H1 (cell line): ENCODE results near the gene LIMK2. TPM values are rescaled to one million over a fixed set of nuclear protein-coding genes. Genes with fewer than 3 reads are reported as not detected.

Source experiments
- CTCF ChIA-PET: fragments of 300-600 bp; sonication (Branson Sonifier 250); formaldehyde crosslinking; loops from one replicate; lab custom pipeline; 2021; ENCODE audit not compliant: partially characterized antibody; lab: Charles Lee
- POLR2A ChIA-PET: fragments of 300-600 bp; sonication (Branson Sonifier 250); formaldehyde crosslinking; loops from one replicate; lab custom pipeline; 2021; ENCODE audit warnings: inconsistent platforms; ENCODE audit not compliant: partially characterized antibody; lab: Charles Lee
- DNase-seq, 2 experiments: peaks; one replicate each; pipeline versions ENCODE4 v3.0.0 to v3.0.0-alpha.2; 2010 to 2022; ENCODE audit warnings: low spot score in 2 of 2, low read depth in 1 of 2, mixed read lengths in 1 of 2
- FAIRE-seq: peaks from 2 replicates; lab custom pipeline; 2011; peaks lifted over from hg19 to GRCh38; lab: Jason Lieb, UNC
- H2AFZ ChIP-seq: 2 replicates; pipeline ENCODE4 v1.8.1; 2012; ENCODE audit warnings: low read length, inconsistent platforms
- H2AK5ac ChIP-seq: 2 replicates; pipeline ENCODE4 v1.6.1; 2013; ENCODE audit warnings: low read depth, low read length
- H2BK120ac ChIP-seq: replicated peaks from 2 replicates; pipeline ENCODE3; 2013; ENCODE audit warnings: low read depth, low read length, inconsistent platforms
- H2BK12ac ChIP-seq: 2 replicates; pipeline ENCODE4 v1.6.1; 2013; ENCODE audit warnings: low read depth, low read length
- H2BK15ac ChIP-seq: 2 replicates; pipeline ENCODE4 v1.6.1; 2013; ENCODE audit warnings: low read length
- H2BK20ac ChIP-seq: 2 replicates; pipeline ENCODE4 v1.6.1; 2013; ENCODE audit warnings: low read length
- H2BK5ac ChIP-seq: 2 replicates; pipeline ENCODE4 v1.6.1; 2013; ENCODE audit warnings: low read depth, low read length
- H3K14ac ChIP-seq: 2 replicates; pipeline ENCODE4 v1.6.1; 2013; ENCODE audit warnings: inconsistent platforms; ENCODE audit not compliant: insufficient read length
- H3K18ac ChIP-seq: 2 replicates; pipeline ENCODE4 v1.6.1; 2013; ENCODE audit warnings: low read length; ENCODE audit errors: extremely low read depth
- H3K23ac ChIP-seq: 2 replicates; pipeline ENCODE4 v1.6.1; 2013; ENCODE audit warnings: inconsistent platforms; ENCODE audit not compliant: insufficient read length
- H3K23me2 ChIP-seq: 2 replicates; pipeline ENCODE4 v1.6.1; 2013; ENCODE audit warnings: low read depth, low read length
- H3K27ac ChIP-seq: 2 replicates; pipeline ENCODE4 v1.6.1; 2011; ENCODE audit warnings: low read depth, low read length, inconsistent platforms
- H3K27me3 ChIP-seq, 4 experiments: replicated peaks in 1 of 4; 1 replicate in 1 of 4; 2 replicates in 3 of 4; pipeline versions ENCODE4 v1.6.1 to v1.8.1; 2011 to 2013; ENCODE audit warnings: low read length in 3 of 4, mild to moderate bottlenecking in 3 of 4, inconsistent platforms in 2 of 4, mixed read lengths in 2 of 4, moderate library complexity in 1 of 4; ENCODE audit not compliant: control insufficient read depth in 3 of 4, insufficient read depth in 3 of 4; ENCODE audit errors: extremely low read depth in 1 of 4
- H3K36me3 ChIP-seq, 4 experiments: 2 replicates each; pipeline versions ENCODE4 v1.6.1 to v1.8.1; 2011 to 2013; ENCODE audit warnings: mild to moderate bottlenecking in 4 of 4, low read length in 3 of 4, moderate library complexity in 2 of 4, control low read depth in 1 of 4, inconsistent platforms in 1 of 4; ENCODE audit not compliant: insufficient read depth in 4 of 4, control insufficient read depth in 2 of 4
- H3K4ac ChIP-seq: replicated peaks from 2 replicates; pipeline ENCODE3; 2013; ENCODE audit warnings: low read length, low read depth, mixed read lengths, inconsistent platforms; ENCODE audit not compliant: insufficient read length
- H3K4me1 ChIP-seq, 4 experiments: replicated peaks in 1 of 4; 1 replicate in 1 of 4; 2 replicates in 3 of 4; pipeline versions ENCODE4 v1.6.1 to v1.8.1; 2011 to 2013; ENCODE audit warnings: low read length in 3 of 4, inconsistent platforms in 2 of 4, mixed read lengths in 1 of 4; ENCODE audit not compliant: insufficient read depth in 4 of 4, control insufficient read depth in 3 of 4
- H3K4me2 ChIP-seq, 2 experiments: 2 replicates each; pipeline versions ENCODE4 v1.6.1 to v1.8.1; 2011 to 2013; ENCODE audit warnings: low read depth in 2 of 2, low read length in 2 of 2, control low read depth in 1 of 2, inconsistent platforms in 1 of 2, mild to moderate bottlenecking in 1 of 2; ENCODE audit not compliant: insufficient read depth in 1 of 2
- H3K4me3 ChIP-seq, 4 experiments: fragments of 200-600, 300-600 bp in 1 of 4; sonication (generic), shearing (Covaris generic), sonication (Bioruptor Twin) in 1 of 4; 2 replicates each; pipeline versions ENCODE4 v1.5.1 to v1.8.1; 2011 to 2016; ENCODE audit warnings: low read length in 4 of 4, low read depth in 3 of 4, control low read depth in 2 of 4, inconsistent platforms in 2 of 4, mild to moderate bottlenecking in 2 of 4, mixed read lengths in 1 of 4, moderate library complexity in 1 of 4; ENCODE audit not compliant: insufficient read depth in 2 of 4; ENCODE audit errors: extremely low read depth in 1 of 4
- H3K56ac ChIP-seq: replicated peaks from 2 replicates; pipeline ENCODE3; 2013; ENCODE audit warnings: low read depth, mild to moderate bottlenecking, mixed read lengths, low read length, inconsistent platforms; ENCODE audit not compliant: insufficient read length
- H3K79me1 ChIP-seq: 2 replicates; pipeline ENCODE4 v1.6.1; 2013; ENCODE audit warnings: low read depth, low read length, control low read depth
- H3K79me2 ChIP-seq, 2 experiments: 2 replicates each; pipeline versions ENCODE4 v1.6.1 to v1.8.1; 2012 to 2013; ENCODE audit warnings: low read length in 2 of 2, mild to moderate bottlenecking in 2 of 2, inconsistent platforms in 1 of 2; ENCODE audit not compliant: insufficient read depth in 2 of 2, control insufficient read depth in 1 of 2
- H3K9ac ChIP-seq, 4 experiments: replicated peaks in 1 of 4; 1 replicate in 1 of 4; 2 replicates in 3 of 4; pipeline versions ENCODE4 v1.6.1 to v1.8.1; 2011 to 2013; ENCODE audit warnings: low read depth in 3 of 4, low read length in 3 of 4, control low read depth in 2 of 4, mild to moderate bottlenecking in 2 of 4, moderate library complexity in 2 of 4, inconsistent platforms in 1 of 4; ENCODE audit errors: extremely low read depth in 1 of 4
- H3K9me3 ChIP-seq, 2 experiments: 2 replicates each; pipeline versions ENCODE4 v1.6.1 to v1.8.1; 2012 to 2013; ENCODE audit warnings: mild to moderate bottlenecking in 2 of 2, moderate library complexity in 2 of 2, control low read depth in 1 of 2, inconsistent platforms in 1 of 2, low read depth in 1 of 2, low read length in 1 of 2, mixed read lengths in 1 of 2; ENCODE audit not compliant: insufficient read depth in 2 of 2
- H4K20me1 ChIP-seq, 2 experiments: replicated peaks in 1 of 2; 2 replicates each; pipeline versions ENCODE3 to v1.8.1; 2011 to 2013; ENCODE audit warnings: inconsistent platforms in 2 of 2, low read length in 2 of 2, mild to moderate bottlenecking in 1 of 2; ENCODE audit not compliant: insufficient read depth in 2 of 2, control insufficient read depth in 1 of 2
- H4K5ac ChIP-seq: 2 replicates; pipeline ENCODE4 v1.6.1; 2013; ENCODE audit warnings: low read length, low read depth, mixed read lengths, inconsistent platforms; ENCODE audit not compliant: insufficient read length
- H4K8ac ChIP-seq: 2 replicates; pipeline ENCODE4 v1.8.0; 2013; ENCODE audit warnings: mild to moderate bottlenecking, moderate library complexity, low read length, inconsistent platforms; ENCODE audit not compliant: insufficient read depth; ENCODE audit errors: extremely low read depth
- H4K91ac ChIP-seq: replicated peaks from 2 replicates; pipeline ENCODE3; 2013; ENCODE audit warnings: low read length, mixed read lengths, inconsistent platforms; ENCODE audit not compliant: insufficient read length
- ASH2L ChIP-seq: fragments of 200-600, 300-600 bp; sonication (generic); IDR thresholded peaks from one replicate; pipeline ENCODE4 v1.7.1; 2017; ENCODE audit warnings: low read length
- BRCA1 ChIP-seq: IDR thresholded peaks from 2 replicates; pipeline ENCODE4 v1.6.1; 2012; ENCODE audit warnings: low read depth, low read length, improper control_type of control experiment
- GABPA ChIP-seq: IDR thresholded peaks from 2 replicates; pipeline ENCODE4 v1.6.1; 2011; ENCODE audit warnings: mild to moderate bottlenecking, low read length, moderate library complexity, borderline replicate concordance; ENCODE audit not compliant: insufficient read depth
- MAFK ChIP-seq: IDR thresholded peaks from 2 replicates; pipeline ENCODE4 v1.6.1; 2012; ENCODE audit warnings: low read depth, mild to moderate bottlenecking, improper control_type of control experiment, low read length
- NRF1 ChIP-seq: IDR thresholded peaks from 2 replicates; pipeline ENCODE4 v1.6.1; 2011; ENCODE audit warnings: mild to moderate bottlenecking, low read depth, low read length, improper control_type of control experiment
- RNF2 ChIP-seq: fragments of 200-900, 300-1000 bp; sonication (generic); IDR thresholded peaks from 2 replicates; pipeline ENCODE4 v1.7.1; 2016; ENCODE audit warnings: borderline replicate concordance, low read depth, mild to moderate bottlenecking, antibody characterized with exemption, low read length; ENCODE audit not compliant: poor library complexity, severe bottlenecking; ENCODE audit errors: missing control alignments
- SIN3A ChIP-seq, 2 experiments: IDR thresholded peaks in 1 of 2; conservative IDR thresholded peaks in 1 of 2; 2 replicates each; pipeline ENCODE4 v1.6.1; 2011 to 2012; ENCODE audit warnings: low read length in 2 of 2, improper control_type of control experiment in 1 of 2, low read depth in 1 of 2, mild to moderate bottlenecking in 1 of 2
- TCF12 ChIP-seq: IDR thresholded peaks from 2 replicates; pipeline ENCODE4 v1.6.1; 2011; ENCODE audit warnings: low read depth, mild to moderate bottlenecking, low read length
- WGBS, 2 experiments: shearing (Covaris generic) in 1 of 2; methylation state at CpG; one replicate each; pipeline versions ENCODE4 v1.1.6 to v1.1.7; 2013 to 2015; ENCODE audit warnings: low lambda C conversion rate in 2 of 2, mixed read lengths in 2 of 2, inconsistent platforms in 1 of 2, low coverage in 1 of 2, missing lambda C conversion rate in 1 of 2; ENCODE audit not compliant: insufficient replicate concordance in 2 of 2, insufficient coverage in 1 of 2, insufficient read length in 1 of 2; ENCODE audit errors: extremely low coverage in 1 of 2, missing lambda C conversion rate in 1 of 2; 5-methylcytosine and 5-hydroxymethylcytosine counted together
- polyA plus RNA-seq, 7 experiments: library from polyadenylated mRNA; depleted of rRNA in 3 of 7; stranded (reverse) in 5 of 7; unstranded in 2 of 7; fragments of >200 nt in 5 of 7; fragments of 200-250 nt in 2 of 7; gene quantifications; 1 replicate in 5 of 7; 2 replicates in 1 of 7; 4 replicates in 1 of 7; pipeline versions ENCODE4 v1.2.1 to v1.2.3, GENCODE V29; 2011 to 2013; ENCODE audit warnings: missing spikeins in 2 of 7, mixed read lengths in 2 of 7
- total RNA-seq: library from RNA; stranded (reverse); fragmentation: NEBNext Ultra II Directional; extraction: Animal tissue kit (Norgen Biotek cat#: 25700); gene quantifications from 2 replicates; pipeline ENCODE4 v1.2.1, GENCODE V29; 2021

LIMK2 gene
- total and polyA plus RNA-seq, 2 of the 8 experiments (the other 6 are each of a cell fraction or from before 2014, with no cell fraction given): 13.2 to 37.6 TPM

- POLR2A ChIA-PET: interaction anchor here (0.7 to 4.5 kb wide), 7 partner anchors 8 to 136 kb away, joined by 3 to 30 read pairs (median 4); partner anchors contain the start of gene PATZ1
Measured at GRCh38 chr22:31210556-31211421, 1.3 kb upstream of the LIMK2 start.

More at GRCh38 chr22:31210556-31211421, 1.3 kb upstream of the LIMK2 start:
- WGBS, 2 experiments: 94% methylated on average over 8 of the region's 8 CpGs; no CpG with 5 or more reads in 1 of the 2 experiments
- DNase-seq (no peak), FAIRE-seq (no peak)
- peaks cover 5% of the 10 kb centered on the region; the same call in 1 of the 2 replicates for H3K23me2 ChIP-seq
- no peaks in the 10 kb centered on the region for H3K9me3 ChIP-seq
- peaks cover 0 to 30% of the 10 kb centered on the region in 2 experiments; a peak in 2 of 4 replicates for H3K79me2 ChIP-seq
- no peak overlapping the region for H3K4ac ChIP-seq
- no peaks in the 10 kb centered on the region for H3K27me3 ChIP-seq
- no peak overlapping the region for H4K5ac ChIP-seq
- no peak overlapping the region for H2AFZ ChIP-seq
- no peak overlapping the region for H2BK120ac ChIP-seq
- no peak overlapping the region for H2AK5ac ChIP-seq
- no peak overlapping the region for H4K8ac ChIP-seq
- H3K23ac ChIP-seq: no peak overlapping the region
- H2BK5ac ChIP-seq: no peak overlapping the region
- H3K79me1 ChIP-seq: peaks cover 5% of the 10 kb centered on the region
- H3K4me3 ChIP-seq: no peak overlapping the region
- H3K27ac ChIP-seq: no peak overlapping the region
- no peak overlapping the region for H3K9ac ChIP-seq
- no peak overlapping the region for H3K18ac ChIP-seq
- no peak overlapping the region for H2BK20ac ChIP-seq
- H3K4me1 ChIP-seq: peaks cover 0 to 7% (median 4%) of the 10 kb centered on the region in 4 experiments; a peak in 5 of 7 replicates
- H3K14ac ChIP-seq: no peak overlapping the region
- H2BK12ac ChIP-seq: no peak overlapping the region
- no peaks in the 10 kb centered on the region for H4K20me1 ChIP-seq
- no peak for TF ChIP-seq SIN3A (conservative IDR thresholded peaks at IDR 0.05 in 1 of 2, IDR thresholded peaks at IDR 0.05 in 1 of 2; ENCODE audit: low read depth in 1 of 2, low read length in 2 of 2)
- no peak for TF ChIP-seq TCF12
- TF ChIP-seq ASH2L: no peak
- no peak for TF ChIP-seq NRF1
- TF ChIP-seq RNF2: no peak
- TF ChIP-seq BRCA1: no peak
- no peak for TF ChIP-seq GABPA
- TF ChIP-seq MAFK: no peak
- H3K56ac ChIP-seq: no peak overlapping the region
- no peak overlapping the region for H2BK15ac ChIP-seq
- CTCF ChIA-PET: interaction anchor here (0.5 to 7.8 kb wide), 24 partner anchors 9 to 1199 kb away, joined by 3 to 88 read pairs (median 6); partner anchors contain the start of genes PIK3IP1 and RNF185
- 0 out of 4 replicates have a peak overlapping the region, but pooled peaks of 1 of the 2 experiments have one; percentile 98 for H3K4me2 ChIP-seq
- no peaks in the 10 kb centered on the region; a peak in 1 of 8 replicates for H3K36me3 ChIP-seq
- no peak overlapping the region for H4K91ac ChIP-seq
